Lung microvascular endothelial cell (primary cell): ENCODE data around the gene INSR. TPM values are rescaled to one million over a fixed set of nuclear protein-coding genes. Genes with fewer than 3 reads are reported as not detected.
"Not testable (repeated sequence)": the region's sequence is repeated elsewhere in the genome, so short reads cannot be mapped to it uniquely, and the experiment has no call there.

ENCODE experiments used
- DNase-seq, 2 donors: peaks; one replicate each; pipeline versions ENCODE4 v3.0.0 to v3.0.0-alpha.2; 2010; ENCODE audit warnings: low read depth in 2 of 2
- total RNA-seq: library from RNA; depleted of rRNA; stranded (reverse); fragments of >200 nt; gene quantifications from 2 replicates; pipeline ENCODE4 v1.2.1, GENCODE V29; 2014

INSR gene
- total RNA-seq, 1 donor from 2014 or later = 28.0 TPM

- DNase-seq = no peak
These were observed 70.0 kb downstream of the INSR start for GRCh38 chr19:7224209-7224686.

- no peak for DNase-seq
These were observed 70.8 kb downstream of the INSR start for GRCh38 chr19:7223429-7223828.

DNA sequence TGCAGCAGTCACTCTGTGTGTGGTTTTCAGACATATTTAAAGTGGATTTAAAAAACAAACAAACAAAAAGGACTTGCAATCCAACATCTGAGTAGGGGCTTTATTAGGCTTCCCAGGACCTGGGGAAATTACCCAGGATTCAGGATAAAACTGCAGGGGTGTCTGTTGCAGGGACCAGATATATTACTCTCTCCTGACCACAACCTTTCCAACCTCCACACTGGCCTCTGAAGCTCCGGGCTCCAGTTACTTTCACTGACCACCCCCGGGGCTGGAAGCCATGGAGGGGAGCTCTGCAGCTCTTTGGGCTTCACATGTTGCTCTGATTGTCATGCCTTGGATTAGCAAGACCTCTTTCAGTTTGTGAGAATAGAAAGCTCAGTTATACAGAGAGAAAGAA lies 75.2 kb downstream of the INSR start:
- DNase-seq = no peak

GRCh38 chr19:7217861-7218260 lies 76.4 kb downstream of the INSR start:
- DNase-seq = no peak

DNA sequence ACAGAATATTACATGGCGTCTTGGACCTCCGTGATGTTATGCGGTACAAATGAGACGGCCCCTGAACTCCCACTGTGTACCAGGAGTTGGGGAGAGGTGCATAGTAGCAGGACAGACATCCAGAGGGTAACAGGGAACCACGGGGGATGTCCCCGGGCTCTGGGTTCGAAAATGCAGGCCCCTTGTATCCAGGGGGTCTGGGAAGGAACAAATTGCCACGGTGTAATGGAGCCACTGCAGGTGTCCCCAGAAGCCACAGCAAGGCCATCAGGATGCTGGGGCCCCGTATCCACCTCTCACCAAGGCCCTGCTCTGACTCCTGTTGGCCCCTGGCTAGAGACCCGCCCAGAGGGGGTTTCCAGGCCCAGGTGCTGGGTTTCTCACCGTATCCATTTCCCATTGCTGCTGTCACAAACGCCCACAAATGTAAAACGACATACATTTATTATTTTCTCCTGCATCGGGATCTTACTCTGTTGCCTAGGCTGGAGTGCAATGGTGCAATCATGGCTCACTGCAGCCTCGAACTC lies 77.8 kb downstream of the INSR start:
- DNase-seq = no peak

DNA sequence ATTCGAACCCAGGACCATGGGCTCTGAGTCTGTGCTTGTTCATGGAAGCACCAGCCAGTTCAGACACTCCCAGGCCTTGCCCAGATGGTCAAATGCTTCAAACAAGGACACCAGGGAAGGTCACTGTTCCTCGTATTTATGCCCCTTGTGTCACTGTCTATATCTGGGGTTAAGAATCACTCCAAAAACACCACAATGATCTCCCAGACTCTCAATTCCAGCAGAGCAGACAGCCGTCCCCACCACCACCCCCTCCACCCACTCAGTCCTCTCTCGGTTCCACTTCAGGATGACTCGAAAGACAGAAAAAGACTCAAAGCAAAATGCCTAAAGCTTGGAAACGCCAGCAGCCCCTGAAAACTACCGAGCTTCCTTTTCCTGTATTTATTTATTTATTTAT lies 79.0 kb downstream of the INSR start:
- no peak for DNase-seq

- DNase-seq = no peak
These were observed 79.7 kb downstream of the INSR start for GRCh38 chr19:7214324-7215089.

DNA sequence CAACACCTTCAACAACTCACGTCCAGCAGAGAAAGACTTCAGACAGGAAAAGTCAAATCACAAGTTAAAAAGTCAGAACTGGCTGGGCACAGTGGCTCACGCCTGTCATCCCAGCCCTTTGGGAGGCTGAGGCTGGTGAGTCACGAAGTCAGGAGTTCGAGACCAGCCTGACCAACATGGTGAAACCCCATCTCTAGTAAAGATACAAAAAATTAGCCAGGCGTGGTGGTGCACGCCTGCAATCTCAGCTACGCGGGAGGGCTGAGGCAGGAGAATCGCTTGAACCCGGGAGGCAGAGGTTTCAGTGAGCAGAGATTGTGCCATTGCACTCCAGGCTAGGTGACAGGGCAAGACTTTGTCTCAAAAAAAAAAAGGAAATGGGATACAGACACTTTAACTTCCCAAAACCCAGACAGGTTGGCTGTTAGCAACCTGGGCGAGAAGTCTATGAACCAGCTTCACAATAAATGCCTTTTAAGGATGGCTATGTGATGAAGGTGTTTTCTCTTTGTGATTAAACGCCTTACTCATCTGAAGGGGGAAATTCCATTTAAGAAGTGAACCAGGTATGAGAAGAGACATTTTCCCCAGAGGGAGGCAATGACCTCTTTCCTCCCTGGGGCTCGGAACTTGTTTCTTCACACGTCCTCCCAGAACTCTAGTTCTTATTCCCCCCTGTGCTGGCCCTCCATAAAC lies 80.4 kb downstream of the INSR start:
- DNase-seq = no peak

DNA sequence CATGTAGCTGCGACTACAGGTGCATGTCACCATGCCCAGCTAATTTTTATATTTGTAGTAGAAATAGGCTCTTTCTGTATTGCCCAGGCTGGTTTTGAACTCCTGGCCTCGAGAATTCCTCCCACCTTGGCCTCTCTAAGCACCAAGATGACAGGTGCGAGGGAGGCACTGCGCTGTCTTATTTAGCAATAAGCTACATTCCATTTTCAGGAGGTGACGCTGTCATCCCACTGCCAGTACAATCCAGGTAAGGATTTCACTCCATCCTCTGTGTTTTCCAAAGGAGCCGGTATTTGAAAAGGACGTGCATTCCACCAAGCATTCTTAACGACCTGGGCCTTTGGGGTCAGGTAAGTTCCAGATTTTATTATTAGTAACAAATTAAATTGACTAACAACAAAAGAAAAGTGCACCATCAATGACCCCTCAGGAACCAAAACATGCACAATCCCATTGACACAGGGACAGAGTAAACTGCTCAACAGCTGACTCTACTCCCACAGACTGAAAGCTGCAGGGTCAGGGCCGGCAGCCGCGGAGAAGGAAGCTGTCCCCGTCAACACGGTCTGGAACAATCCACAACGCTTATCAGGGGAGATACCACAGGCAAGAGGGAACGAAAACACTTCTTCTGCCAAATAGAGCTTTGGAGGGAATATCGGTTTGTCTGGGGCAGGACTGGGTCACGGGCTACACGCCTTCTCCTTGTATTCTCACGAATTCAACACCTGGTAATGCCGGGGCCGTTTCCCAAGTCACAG lies 82.8 kb downstream of the INSR start:
- DNase-seq = peak; percentile 55 to 86

GRCh38 chr19:7210359-7210758 lies 83.9 kb downstream of the INSR start:
- no peak for DNase-seq

- not testable (repeated sequence) for DNase-seq
These were observed 84.5 kb downstream of the INSR start for GRCh38 chr19:7209597-7210325.

- not testable (repeated sequence) for DNase-seq
These were observed 85.2 kb downstream of the INSR start for GRCh38 chr19:7209036-7209435.

- no peak for DNase-seq
These were observed 90.9 kb downstream of the INSR start for GRCh38 chr19:7203332-7203731.

- DNase-seq = no peak
These were observed 91.3 kb downstream of the INSR start for GRCh38 chr19:7202888-7203287.

DNA sequence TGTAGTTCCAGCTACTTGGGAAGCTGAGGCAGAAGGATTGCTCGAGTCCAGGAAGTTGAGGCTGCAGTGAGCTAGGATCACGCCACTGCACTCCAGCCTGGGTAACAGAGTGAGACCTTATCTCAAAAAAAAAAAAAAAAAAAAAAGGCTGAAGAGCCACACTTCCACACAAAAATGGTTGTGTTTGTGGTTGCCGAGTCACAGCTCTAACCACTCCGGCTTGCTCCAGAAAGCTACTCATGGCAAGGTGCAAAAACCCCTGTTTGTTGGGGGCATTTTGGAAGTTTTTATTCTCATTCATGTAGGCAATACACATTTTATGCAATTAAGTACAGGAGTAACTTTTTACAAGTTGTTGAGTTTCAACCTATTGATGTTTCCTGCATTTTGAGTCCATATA lies 93.5 kb downstream of the INSR start:
- DNase-seq = no peak

DNA sequence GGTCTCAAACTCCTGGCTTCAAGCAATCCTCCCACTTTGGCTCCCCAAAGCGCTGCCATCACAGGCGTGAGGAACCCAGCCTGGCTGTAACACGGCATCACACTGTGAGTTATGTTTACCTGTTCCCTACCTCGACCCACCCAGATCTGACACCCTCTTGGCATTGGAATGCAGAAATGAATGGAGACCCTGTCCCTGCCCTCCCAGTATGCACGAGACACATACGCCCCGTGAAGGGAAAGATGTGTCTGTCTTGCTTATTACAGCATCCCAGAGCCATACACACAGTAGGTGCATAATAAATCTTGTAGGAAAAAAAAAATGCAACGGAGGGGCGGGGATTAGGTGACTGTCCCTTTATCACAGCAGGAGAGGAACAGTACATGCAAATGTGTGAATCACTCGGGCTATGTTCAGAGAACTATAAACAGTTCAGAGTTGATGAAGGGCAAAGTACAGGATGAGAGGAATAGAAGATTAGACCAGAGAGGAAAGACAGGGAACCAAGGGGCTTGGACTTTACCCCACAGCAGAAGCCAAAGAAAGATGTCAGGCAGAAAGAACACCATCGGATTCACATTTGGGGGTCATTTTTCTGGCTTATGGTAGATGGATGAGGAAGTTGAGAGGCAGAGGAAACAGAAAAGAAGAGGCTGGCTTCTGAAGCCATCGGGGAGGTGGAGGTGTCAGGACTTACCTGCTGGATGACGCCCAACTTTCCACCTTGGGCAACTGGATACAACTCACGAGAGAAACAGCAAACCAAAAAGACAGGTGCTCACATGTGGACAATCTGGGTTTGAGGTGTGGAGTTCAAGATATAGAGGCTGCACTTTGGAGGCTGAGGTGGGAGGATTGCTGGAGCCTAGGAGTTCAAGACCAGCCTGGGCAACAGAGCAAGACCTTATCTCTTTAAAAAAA lies 94.3 kb downstream of the INSR start:
- DNase-seq = peak in 1 of 2 donors; percentile 27

DNA sequence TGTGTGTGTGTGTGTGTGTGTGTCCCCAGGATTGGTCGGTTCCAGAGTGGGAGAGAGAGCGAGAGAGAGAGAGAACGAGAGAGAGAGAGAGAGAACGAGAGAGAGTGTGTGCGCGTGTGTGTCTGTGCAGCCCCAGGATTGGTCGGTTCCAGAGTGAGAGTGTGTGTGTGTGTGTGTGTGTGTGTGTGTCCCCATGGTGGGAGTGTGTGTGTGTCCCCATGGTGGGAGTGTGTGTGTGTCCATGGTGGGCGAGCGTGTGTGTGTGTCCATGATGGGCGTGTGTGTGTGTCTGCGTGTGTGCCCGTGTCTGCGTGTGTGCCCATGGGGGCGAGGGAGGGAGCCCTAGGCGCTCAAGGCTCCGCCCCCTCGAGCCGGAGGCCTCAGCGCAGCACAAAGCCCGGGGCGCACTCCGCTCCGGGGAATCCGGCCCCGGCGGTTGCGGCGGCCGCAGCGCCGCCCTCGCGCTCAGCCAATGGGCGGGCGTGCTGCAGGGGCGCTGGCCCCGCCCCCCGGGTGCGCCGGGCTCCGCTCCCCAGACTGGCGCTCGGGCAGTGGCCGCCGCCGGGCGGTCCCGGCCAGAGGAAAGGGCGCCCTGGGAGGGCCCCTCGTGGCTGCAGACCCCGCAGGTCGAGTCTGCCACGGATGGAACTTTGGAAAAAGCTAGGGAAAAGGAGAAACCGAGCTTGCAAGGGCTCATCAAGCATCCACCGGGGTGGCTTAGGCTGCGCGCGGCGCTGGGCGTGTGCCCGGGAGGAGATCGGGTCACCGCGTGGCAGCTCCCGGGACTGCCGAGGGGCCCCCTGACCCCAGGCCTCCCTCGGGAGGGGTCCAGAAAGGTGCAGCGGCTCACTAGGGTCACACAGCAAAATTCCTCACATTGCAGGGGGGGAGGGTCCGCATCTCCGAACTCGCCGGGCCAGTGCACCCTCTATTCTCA lies 96.2 kb downstream of the INSR start:
- DNase-seq = peak; percentile 95 to 97

- peak; percentile 90 for DNase-seq
These were observed 97.0 kb downstream of the INSR start for GRCh38 chr19:7197119-7197759.

DNA sequence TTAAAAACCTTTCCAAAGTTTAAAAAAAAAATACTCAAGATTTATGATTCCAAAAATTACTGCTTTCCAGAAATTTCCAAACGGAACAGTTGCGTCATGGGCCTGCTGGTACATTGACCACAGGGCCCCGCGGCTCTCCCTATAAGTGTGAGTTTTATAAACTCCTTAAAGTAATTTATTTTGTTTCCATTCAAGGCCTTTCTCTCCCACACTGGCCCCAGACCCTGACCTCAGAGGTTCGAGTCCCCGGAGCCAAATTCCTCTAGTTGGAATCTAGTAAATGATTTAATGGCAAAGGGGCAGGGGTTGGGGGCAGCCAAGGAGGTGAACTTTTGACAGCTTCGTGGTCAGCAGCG lies 97.5 kb downstream of the INSR start:
- DNase-seq = peak in 1 of 2 donors; percentile 29
